Smooth muscle cell (in vitro differentiated cells): Measurements from ENCODE around the gene CALD1. TPM values are rescaled to one million over a fixed set of nuclear protein-coding genes. Genes with fewer than 3 reads are reported as not detected.

Experiments
- DNase-seq: peaks from one replicate; lab custom pipeline; 2025; ENCODE audit not compliant: unreplicated experiment; lab: John Stamatoyannopoulos, UW
- H2AFZ ChIP-seq: fragments of 200-600 bp; sonication (generic); 2 replicates; pipeline ENCODE4 v1.6.0; 2016; ENCODE audit warnings: antibody characterized with exemption, low read depth, mild to moderate bottlenecking
- H3F3A ChIP-seq: fragments of 200-600 bp; sonication (generic); 2 replicates; pipeline ENCODE4 v1.6.0; 2017; ENCODE audit warnings: antibody characterized with exemption, low read depth
- H3K27ac ChIP-seq: fragments of 200-600 bp; sonication (generic); 2 replicates; pipeline ENCODE4 v1.5.1; 2016; ENCODE audit warnings: low read depth, mild to moderate bottlenecking
- H3K27me3 ChIP-seq: fragments of 200-600 bp; sonication (generic); 2 replicates; pipeline ENCODE4 v1.6.1; 2016; ENCODE audit warnings: low read depth, mild to moderate bottlenecking
- H3K36me3 ChIP-seq: fragments of 200-600 bp; sonication (generic); 2 replicates; pipeline ENCODE4 v1.5.1; 2016; ENCODE audit warnings: low read depth
- H3K4me1 ChIP-seq: fragments of 200-600 bp; sonication (generic); 2 replicates; pipeline ENCODE4 v1.5.1; 2016; ENCODE audit warnings: low read depth
- H3K4me2 ChIP-seq: fragments of 200-600 bp; sonication (generic); 2 replicates; pipeline ENCODE4 v1.6.0; 2016; ENCODE audit warnings: mild to moderate bottlenecking
- H3K4me3 ChIP-seq: fragments of 200-600 bp; sonication (generic); 2 replicates; pipeline ENCODE4 v1.5.1; 2016; ENCODE audit warnings: mild to moderate bottlenecking
- H3K79me2 ChIP-seq: fragments of 200-600 bp; sonication (generic); 2 replicates; pipeline ENCODE4 v1.6.0; 2016; ENCODE audit warnings: low read depth, mild to moderate bottlenecking
- H3K9ac ChIP-seq: fragments of 200-600 bp; sonication (generic); 2 replicates; pipeline ENCODE4 v1.6.0; 2016; ENCODE audit warnings: low read depth
- H3K9me3 ChIP-seq: fragments of 200-600 bp; sonication (generic); replicated peaks from 2 replicates; pipeline ENCODE4 v1.5.1; 2016; ENCODE audit warnings: low read depth
- H4K20me1 ChIP-seq: fragments of 200-600 bp; sonication (generic); 2 replicates; pipeline ENCODE4 v1.6.0; 2016; ENCODE audit warnings: low read depth
- CTCF ChIP-seq: fragments of 200-600 bp; sonication (generic); IDR thresholded peaks from 2 replicates; pipeline ENCODE4 v1.5.1; 2017; ENCODE audit warnings: borderline replicate concordance, mild to moderate bottlenecking, antibody characterized with exemption; ENCODE audit not compliant: insufficient read depth, poor library complexity, severe bottlenecking
- WGBS: methylation state at CpG from one replicate; pipeline ENCODE4 v1.1.7; 2016; ENCODE audit warnings: low lambda C conversion rate; 5-methylcytosine and 5-hydroxymethylcytosine counted together
- polyA plus RNA-seq: library from polyadenylated mRNA; unstranded; fragments of >200 nt; fragmentation: Nextera tagmentation; extraction: Ambion mirVana; gene quantifications from 2 replicates; pipeline ENCODE4 v1.2.1, GENCODE V29; 2016
- total RNA-seq: library from RNA; depleted of rRNA; stranded (reverse); fragments of >200 nt; gene quantifications from 2 replicates; pipeline ENCODE4 v1.2.3, GENCODE V29; 2014

Gene CALD1
- total and polyA plus RNA-seq, 2 experiments from 2014 or later, result 948 to 1,552 TPM

DNA sequence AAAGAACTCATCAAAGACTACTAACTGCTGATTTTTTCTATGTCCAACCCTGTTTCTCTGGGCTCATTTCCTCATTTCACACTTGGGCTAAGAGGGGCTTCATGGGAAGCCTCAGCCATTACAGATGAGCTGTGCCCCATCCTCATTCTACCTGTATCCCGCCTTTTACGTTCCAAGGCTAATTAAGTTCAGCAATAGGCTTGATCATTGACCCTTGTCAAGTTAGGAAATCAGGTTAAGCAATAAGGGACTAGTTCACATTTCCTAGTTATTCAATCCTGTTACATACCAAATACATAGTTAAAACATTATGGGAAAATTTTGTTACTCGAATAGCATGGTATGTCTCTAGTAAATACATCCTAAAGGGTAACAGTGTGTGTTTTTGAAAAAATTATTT, 177.6 kb downstream of the CALD1 start:
- H3K79me2 ChIP-seq, result peaks cover 6% of the 10 kb centered on the region
- H3K4me3 ChIP-seq, result no peak overlapping the region
- no peaks in the 10 kb centered on the region for H3K4me1 ChIP-seq
- H3K4me2 ChIP-seq, result no peak overlapping the region
- no peak for TF ChIP-seq CTCF
- WGBS, result 97% methylated on average over 3 of the region's 3 CpGs
- no peak overlapping the region for H2AFZ ChIP-seq
- DNase-seq, result no peak
- H3K9ac ChIP-seq, result no peak overlapping the region
- peak overlapping the region; percentile 7 for H3K27ac ChIP-seq
- peaks cover 52% of the 10 kb centered on the region for H3K36me3 ChIP-seq
- peaks cover 74% of the 10 kb centered on the region for H4K20me1 ChIP-seq
- peaks cover 33% of the 10 kb centered on the region for H3F3A ChIP-seq
- no peaks in the 10 kb centered on the region for H3K27me3 ChIP-seq
- H3K9me3 ChIP-seq, result no peaks in the 10 kb centered on the region

DNA sequence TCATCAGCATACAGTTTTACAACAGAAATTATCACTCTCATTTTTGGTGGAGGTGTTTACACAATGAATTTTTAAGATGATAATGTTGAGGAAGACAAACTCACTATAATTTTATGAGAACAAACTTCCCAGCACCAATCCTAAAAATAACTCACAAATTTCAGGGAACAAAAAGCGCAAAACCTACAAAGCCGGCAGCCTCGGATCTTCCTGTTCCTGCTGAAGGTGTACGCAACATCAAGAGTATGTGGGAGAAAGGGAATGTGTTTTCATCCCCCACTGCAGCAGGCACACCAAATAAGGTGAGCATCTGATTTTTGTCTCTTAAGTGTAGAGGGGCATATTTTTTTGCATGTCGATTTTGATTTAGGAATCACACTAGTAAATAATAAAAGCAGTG, 180.4 kb downstream of the CALD1 start:
- no peak overlapping the region for H3K4me3 ChIP-seq
- no peaks in the 10 kb centered on the region for H3K9me3 ChIP-seq
- no peaks in the 10 kb centered on the region for H3K4me1 ChIP-seq
- peaks cover 60% of the 10 kb centered on the region for H4K20me1 ChIP-seq
- H3K4me2 ChIP-seq, result no peak overlapping the region
- H3F3A ChIP-seq, result peaks cover 42% of the 10 kb centered on the region
- peak overlapping the region; percentile 39 for H3K27ac ChIP-seq
- H3K9ac ChIP-seq, result no peak overlapping the region
- no peak for DNase-seq
- 96% methylated on average over 5 of the region's 5 CpGs for WGBS
- no peak overlapping the region for H2AFZ ChIP-seq
- peaks cover 2% of the 10 kb centered on the region for H3K79me2 ChIP-seq
- no peak for TF ChIP-seq CTCF
- peaks cover 64% of the 10 kb centered on the region for H3K36me3 ChIP-seq
- no peaks in the 10 kb centered on the region for H3K27me3 ChIP-seq

DNA sequence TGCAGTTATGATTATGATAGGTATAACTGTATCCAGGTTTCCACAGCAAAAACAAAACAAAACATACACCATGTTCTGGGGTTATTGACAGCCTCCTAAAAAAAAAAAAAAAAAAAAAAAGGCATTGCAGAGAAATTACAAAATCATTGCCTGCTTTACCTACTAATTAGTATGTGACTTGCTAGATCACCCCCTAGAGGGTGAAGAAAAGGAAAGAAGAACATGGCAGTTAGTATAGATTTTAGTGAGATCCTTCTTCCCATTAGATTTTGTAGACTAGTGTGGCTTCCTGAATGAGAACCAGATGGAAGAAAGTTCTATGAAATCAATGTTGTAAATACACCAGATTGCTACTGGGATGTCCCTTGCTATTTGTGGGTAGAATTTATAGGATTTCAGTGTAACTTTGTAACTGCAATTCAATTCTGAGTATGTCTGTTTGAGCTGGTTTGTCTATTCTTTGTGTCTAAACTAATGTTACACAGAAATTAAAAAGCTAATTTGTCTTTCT, 182.9 kb downstream of the CALD1 start:
- DNase-seq, result no peak
- Histone ChIP-seq H3K9me3 (no peaks in the 10 kb centered on the region), H3K27ac (peak overlapping the region; percentile 20), H3K36me3 (peaks cover 73% of the 10 kb centered on the region), H3K4me3 (no peak overlapping the region), H3K27me3 (no peaks in the 10 kb centered on the region), H3K79me2 (peaks cover 2% of the 10 kb centered on the region), H3K4me2 (no peak overlapping the region), H3K4me1 (no peaks in the 10 kb centered on the region), H3F3A (peaks cover 57% of the 10 kb centered on the region), H3K9ac (no peak overlapping the region), H4K20me1 (peaks cover 43% of the 10 kb centered on the region), H2AFZ (no peak overlapping the region)
- TF ChIP-seq CTCF, result no peak

DNA sequence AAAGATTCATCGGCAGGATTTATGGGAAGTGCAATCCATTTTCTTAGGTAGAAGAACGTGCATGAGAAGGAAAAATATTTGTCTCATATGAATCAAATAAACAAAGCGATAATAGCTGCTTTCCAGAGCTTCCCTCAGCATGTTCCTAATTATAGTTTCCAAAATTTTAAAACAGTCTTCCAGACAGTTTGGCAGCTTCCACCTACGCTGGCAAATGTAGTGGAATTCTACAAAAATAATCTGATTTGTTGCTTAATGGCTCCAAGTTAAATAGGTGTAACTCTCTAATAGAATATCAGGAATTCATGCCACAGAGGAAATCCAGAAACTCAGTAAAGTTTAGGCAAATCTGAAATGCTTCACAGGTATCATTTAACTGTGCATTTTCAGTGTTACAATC, 183.6 kb downstream of the CALD1 start:
- no peak for DNase-seq
- H4K20me1 ChIP-seq, result peaks cover 36% of the 10 kb centered on the region
- H3K79me2 ChIP-seq, result peaks cover 2% of the 10 kb centered on the region
- H3K4me1 ChIP-seq, result no peaks in the 10 kb centered on the region
- H3K36me3 ChIP-seq, result peaks cover 67% of the 10 kb centered on the region
- H3F3A ChIP-seq, result peaks cover 64% of the 10 kb centered on the region
- 95% methylated on average over 4 of the region's 4 CpGs for WGBS
- no peak overlapping the region for H2AFZ ChIP-seq
- H3K27ac ChIP-seq, result peak overlapping the region; percentile 20
- no peaks in the 10 kb centered on the region for H3K27me3 ChIP-seq
- H3K4me3 ChIP-seq, result no peak overlapping the region
- H3K9me3 ChIP-seq, result no peaks in the 10 kb centered on the region
- H3K9ac ChIP-seq, result no peak overlapping the region
- no peak overlapping the region for H3K4me2 ChIP-seq
- TF ChIP-seq CTCF, result no peak
